Liver (tissue), 3 donors: ENCODE data around the gene CISD1.

Source experiments
- FOXA1 ChIP-seq: IDR thresholded peaks from 2 replicates; pipeline ENCODE4 v1.6.1; 2016; ENCODE audit warnings: antibody characterized with exemption
- HNF4A ChIP-seq, 2 donors: conservative IDR thresholded peaks; 2 replicates each; pipeline ENCODE4 v1.6.1; 2016; ENCODE audit warnings: antibody characterized with exemption in 2 of 2, mild to moderate bottlenecking in 2 of 2
- RAD21 ChIP-seq, 2 donors: IDR thresholded peaks; 2 replicates each; pipeline ENCODE4 v1.6.1; 2016; ENCODE audit warnings: antibody characterized with exemption in 2 of 2, mild to moderate bottlenecking in 2 of 2
- TF ChIP-seq, protein P1 (sequence below): fragments of 150-350 bp; IDR thresholded peaks from 2 replicates; pipeline ENCODE4 v1.5.1; 2017; ENCODE audit warnings: improper control_type of control experiment, low read depth, low read length; ENCODE audit not compliant: missing input control
- donor health status: healthy.
- donor health status: healthy.

- TF ChIP-seq, protein P1, sequence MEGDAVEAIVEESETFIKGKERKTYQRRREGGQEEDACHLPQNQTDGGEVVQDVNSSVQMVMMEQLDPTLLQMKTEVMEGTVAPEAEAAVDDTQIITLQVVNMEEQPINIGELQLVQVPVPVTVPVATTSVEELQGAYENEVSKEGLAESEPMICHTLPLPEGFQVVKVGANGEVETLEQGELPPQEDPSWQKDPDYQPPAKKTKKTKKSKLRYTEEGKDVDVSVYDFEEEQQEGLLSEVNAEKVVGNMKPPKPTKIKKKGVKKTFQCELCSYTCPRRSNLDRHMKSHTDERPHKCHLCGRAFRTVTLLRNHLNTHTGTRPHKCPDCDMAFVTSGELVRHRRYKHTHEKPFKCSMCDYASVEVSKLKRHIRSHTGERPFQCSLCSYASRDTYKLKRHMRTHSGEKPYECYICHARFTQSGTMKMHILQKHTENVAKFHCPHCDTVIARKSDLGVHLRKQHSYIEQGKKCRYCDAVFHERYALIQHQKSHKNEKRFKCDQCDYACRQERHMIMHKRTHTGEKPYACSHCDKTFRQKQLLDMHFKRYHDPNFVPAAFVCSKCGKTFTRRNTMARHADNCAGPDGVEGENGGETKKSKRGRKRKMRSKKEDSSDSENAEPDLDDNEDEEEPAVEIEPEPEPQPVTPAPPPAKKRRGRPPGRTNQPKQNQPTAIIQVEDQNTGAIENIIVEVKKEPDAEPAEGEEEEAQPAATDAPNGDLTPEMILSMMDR, result no peak
- TF ChIP-seq RAD21 (IDR thresholded peaks at IDR 0.05) (no peak), HNF4A (conservative IDR thresholded peaks at IDR 0.05) (no peak), FOXA1 (no peak)
Measured at GRCh38 chr10:58304099-58304633, 35.2 kb downstream of the CISD1 start.
